PC-9 (cell line): Measurements from ENCODE around the gene SEMA3C. TPM values are rescaled to one million over a fixed set of nuclear protein-coding genes. Genes with fewer than 3 reads are reported as not detected.
A peak's percentile ranks its signal among the peaks of the same experiment; 100 is the strongest.

ENCODE experiments used
- BruUV-seq: library from RNA; stranded (reverse); fragments of 400-500 nt; replicated peaks from 2 replicates; lab custom pipeline; 2021; lab: Mats Ljungman, UMichigan
- CTCF ChIA-PET: fragments of 300-600 bp; sonication (Branson Sonifier 250); formaldehyde crosslinking; loops from one replicate; lab custom pipeline; 2022; ENCODE audit warnings: antibody characterized with exemption; lab: Charles Lee
- POLR2A ChIA-PET: fragments of 300-600 bp; sonication (Branson Sonifier 250); formaldehyde crosslinking; loops from one replicate; lab custom pipeline; 2022; ENCODE audit warnings: antibody characterized with exemption; ENCODE audit not compliant: unreplicated experiment; lab: Charles Lee
- DNase-seq, 2 experiments: peaks; one replicate each; pipeline versions ENCODE4 v3.0.0 to v3.0.0-alpha.2; 2015 to 2022; ENCODE audit warnings: mixed read lengths in 1 of 2
- H2AFZ ChIP-seq: fragments of 200-600 bp; sonication (generic); 2 replicates; pipeline ENCODE4 v1.8.1; 2017; ENCODE audit warnings: antibody characterized with exemption
- H3F3A ChIP-seq: fragments of 200-600 bp; sonication (generic); 2 replicates; pipeline ENCODE4 v1.8.1; 2017; ENCODE audit warnings: antibody characterized with exemption, mild to moderate bottlenecking, low read depth; ENCODE audit not compliant: insufficient read depth
- H3K27ac ChIP-seq: fragments of 200-600 bp; sonication (generic); 2 replicates; pipeline ENCODE4 v1.6.1; 2016; ENCODE audit warnings: mixed run types
- H3K27me3 ChIP-seq: fragments of 200-600 bp; sonication (generic); 2 replicates; pipeline ENCODE4 v1.6.1; 2016; ENCODE audit warnings: low read depth, mixed run types; ENCODE audit not compliant: insufficient read depth
- H3K36me3 ChIP-seq: fragments of 200-600 bp; sonication (generic); 2 replicates; pipeline ENCODE4 v1.6.1; 2016; ENCODE audit warnings: low read depth, mixed run types
- H3K4me1 ChIP-seq: fragments of 200-600 bp; sonication (generic); replicated peaks from 2 replicates; pipeline ENCODE4 v1.6.1; 2016; ENCODE audit warnings: mixed run types; ENCODE audit not compliant: insufficient read depth
- H3K4me2 ChIP-seq: fragments of 200-600 bp; sonication (generic); 2 replicates; pipeline ENCODE4 v1.6.1; 2017; ENCODE audit warnings: mixed run types
- H3K4me3 ChIP-seq: fragments of 200-600 bp; sonication (generic); 2 replicates; pipeline ENCODE4 v1.6.1; 2016; ENCODE audit warnings: mixed run types
- H3K79me2 ChIP-seq: fragments of 200-600 bp; sonication (generic); 2 replicates; pipeline ENCODE4 v1.6.1; 2017; ENCODE audit warnings: low read depth, mixed run types
- H3K9me2 ChIP-seq: fragments of 200-600 bp; sonication (generic); 2 replicates; pipeline ENCODE4 v1.8.1; 2017; ENCODE audit warnings: mild to moderate bottlenecking; ENCODE audit not compliant: insufficient read depth
- H3K9me3 ChIP-seq: fragments of 200-600 bp; sonication (generic); 2 replicates; pipeline ENCODE4 v1.8.1; 2016; ENCODE audit warnings: low read depth; ENCODE audit not compliant: insufficient read depth
- H4K20me1 ChIP-seq: fragments of 200-600 bp; sonication (generic); 2 replicates; pipeline ENCODE4 v1.8.1; 2017; ENCODE audit not compliant: insufficient read depth
- CTCF ChIP-seq: fragments of 200-600 bp; sonication (generic); conservative IDR thresholded peaks from 2 replicates; pipeline ENCODE4 v1.6.1; 2017; ENCODE audit warnings: mixed run types, antibody characterized with exemption, mild to moderate bottlenecking, moderate library complexity
- EZH2 ChIP-seq: fragments of 200-600 bp; sonication (generic); IDR thresholded peaks from 2 replicates; pipeline ENCODE4 v1.8.0; 2017; ENCODE audit warnings: antibody characterized with exemption, low read depth
- intact Hi-C: fragments of 100-400 bp; cut with micrococcal nuclease; formaldehyde crosslinking; loops from one replicate; pipeline ENCODE4 v1.10.0; 2022; ENCODE audit not compliant: unreplicated experiment
- total RNA-seq: library from RNA; stranded (reverse); gene quantifications from 2 replicates; pipeline ENCODE4 v1.2.3, GENCODE V29; 2021

Gene SEMA3C
- total RNA-seq, 1 experiment from 2014 or later: 19.9 TPM

- ChIA-PET POLR2A (no interaction called here), CTCF (no interaction called here)
- Histone ChIP-seq H3K4me1 (no peaks in the 10 kb centered on the region), H3K27me3 (no peaks in the 10 kb centered on the region), H3F3A (peaks cover 8% of the 10 kb centered on the region; the same call in 1 of the 2 replicates), H3K27ac (no peak overlapping the region), H3K4me2 (no peak overlapping the region), H2AFZ (no peak overlapping the region), H3K9me3 (0 out of 2 replicates have a peak, but pooled peaks cover 5% of the 10 kb centered on the region), H3K9me2 (no peaks in the 10 kb centered on the region), H3K36me3 (0 out of 2 replicates have a peak, but pooled peaks cover 5% of the 10 kb centered on the region), H3K79me2 (no peaks in the 10 kb centered on the region), H4K20me1 (no peaks in the 10 kb centered on the region), H3K4me3 (no peak overlapping the region)
- no peak for DNase-seq
- intact Hi-C loops: no loop called here
- no peak for TF ChIP-seq EZH2
- TF ChIP-seq CTCF: no peak
- BruUV-seq: no TSS peak
Observed at GRCh38 chr7:80871228-80871627, 47.6 kb downstream of the SEMA3C start.

- Histone ChIP-seq H3K9me2 (0 out of 2 replicates have a peak, but pooled peaks cover 1% of the 10 kb centered on the region), H3K4me1 (no peaks in the 10 kb centered on the region), H3K4me2 (no peak overlapping the region), H3K79me2 (no peaks in the 10 kb centered on the region), H3K27me3 (no peaks in the 10 kb centered on the region), H3F3A (peaks cover 8% of the 10 kb centered on the region; the same call in 1 of the 2 replicates), H3K27ac (no peak overlapping the region), H3K9me3 (0 out of 2 replicates have a peak, but pooled peaks cover 5% of the 10 kb centered on the region), H4K20me1 (no peaks in the 10 kb centered on the region), H3K4me3 (no peak overlapping the region), H2AFZ (no peak overlapping the region), H3K36me3 (0 out of 2 replicates have a peak, but pooled peaks cover 5% of the 10 kb centered on the region)
- CTCF ChIA-PET: interaction anchor here (0.5 kb wide), 1 partner anchor 142 kb away, joined by 3 read pairs; no protein-coding TSS in a partner anchor
- no TSS peak for BruUV-seq
- POLR2A ChIA-PET: interaction anchor here (0.6 kb wide), 1 partner anchor 415 kb away, joined by 4 read pairs; no protein-coding TSS in a partner anchor
- intact Hi-C loops: no loop called here
- DNase-seq: no peak
- TF ChIP-seq EZH2 (no peak), CTCF (no peak)
Observed at GRCh38 chr7:80870813-80871212, 48.0 kb downstream of the SEMA3C start.

DNA sequence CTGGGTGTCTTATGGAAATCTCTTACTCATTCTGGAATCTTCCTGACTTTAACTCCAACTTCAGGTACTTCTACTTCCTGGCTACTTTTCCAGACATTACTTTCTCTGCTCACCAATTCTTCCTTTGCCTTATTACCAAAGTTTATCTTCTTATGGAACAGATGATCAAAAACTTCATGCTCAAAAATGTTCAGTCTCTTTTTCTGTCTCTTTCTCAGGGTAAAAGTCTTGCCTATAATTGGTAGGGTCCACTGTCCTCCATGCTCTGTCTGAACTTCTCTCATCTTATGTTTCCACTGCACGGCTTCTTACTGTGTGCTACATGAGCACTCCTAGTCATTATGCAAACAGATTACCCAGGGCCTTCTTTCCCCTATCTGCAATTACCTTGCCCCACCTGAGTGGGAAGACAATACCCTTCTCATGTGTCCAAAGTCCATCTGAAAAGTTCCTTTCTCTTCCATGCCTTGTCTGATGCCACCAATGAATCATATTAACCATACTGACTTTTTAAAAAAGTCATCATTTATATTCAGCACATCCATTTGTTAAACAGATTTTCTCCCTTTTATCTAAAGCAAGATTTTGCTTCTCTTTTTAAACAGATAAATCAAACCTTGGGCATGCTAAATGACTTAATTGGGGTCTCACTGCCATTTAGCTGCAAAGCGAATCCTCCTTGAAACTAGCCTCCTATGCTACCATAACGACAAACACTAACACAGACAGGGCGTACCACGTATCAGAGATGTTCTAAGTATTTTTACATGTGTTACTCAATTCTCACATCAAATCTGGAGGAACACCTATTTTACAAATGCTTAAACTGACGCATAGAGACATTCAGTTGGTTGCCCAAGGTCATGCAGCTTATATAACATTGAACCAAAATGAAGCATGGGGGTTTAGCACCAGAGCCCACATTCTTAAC is 48.8 kb downstream of the SEMA3C start:
- ChIA-PET CTCF (interaction anchor here (0.5 kb wide), 1 partner anchor 141 kb away, joined by 3 read pairs; no protein-coding TSS in a partner anchor), POLR2A (interaction anchor here (0.6 kb wide), 1 partner anchor 415 kb away, joined by 4 read pairs; no protein-coding TSS in a partner anchor)
- Histone ChIP-seq H3K4me1 (no peaks in the 10 kb centered on the region), H3K27me3 (no peaks in the 10 kb centered on the region), H2AFZ (peak overlapping the region; percentile 43; the same call in 1 of the 2 replicates), H3K9me2 (0 out of 2 replicates have a peak, but pooled peaks cover 3% of the 10 kb centered on the region), H3K27ac (no peak overlapping the region), H3K4me2 (no peak overlapping the region), H4K20me1 (no peaks in the 10 kb centered on the region), H3K36me3 (0 out of 2 replicates have a peak, but pooled peaks cover 5% of the 10 kb centered on the region), H3K9me3 (0 out of 2 replicates have a peak, but pooled peaks cover 5% of the 10 kb centered on the region), H3K79me2 (0 out of 2 replicates have a peak, but pooled peaks cover 2% of the 10 kb centered on the region), H3K4me3 (no peak overlapping the region), H3F3A (peaks cover 8% of the 10 kb centered on the region)
- BruUV-seq: no TSS peak
- intact Hi-C loops: no loop called here
- DNase-seq: no peak
- no peak for TF ChIP-seq EZH2
- no peak for TF ChIP-seq CTCF
